HepG2 (cell line): ENCODE data around the gene HRG. TPM values are rescaled to one million over a fixed set of nuclear protein-coding genes. Genes with fewer than 3 reads are reported as not detected.
A peak's percentile ranks its signal among the peaks of the same experiment; 100 is the strongest.

Experiments
- BCLAF1 ChIP-seq: fragments of 450-650 bp; IDR thresholded peaks from 2 replicates; pipeline ENCODE4 v1.6.1; 2017; ENCODE audit warnings: mild to moderate bottlenecking
- GMEB1 ChIP-seq: sonication (generic); formaldehyde crosslinking; IDR thresholded peaks from 2 replicates; pipeline ENCODE4 v1.5.1; 2020; ENCODE audit warnings: missing genetic modification reagents, mild to moderate bottlenecking, borderline replicate concordance
- HNF1A ChIP-seq, 2 experiments: sonication (generic) in 1 of 2; formaldehyde crosslinking in 1 of 2; IDR thresholded peaks; 2 replicates each; pipeline versions ENCODE4 v1.4.0 to v1.6.1; 2016 to 2020; ENCODE audit warnings: borderline replicate concordance in 1 of 2, low read depth in 1 of 2, mild to moderate bottlenecking in 1 of 2, missing genetic modification reagents in 1 of 2
- NR2F1 ChIP-seq, 2 experiments: fragments of 450-650 bp in 1 of 2; formaldehyde crosslinking in 1 of 2; IDR thresholded peaks; 2 replicates each; pipeline versions ENCODE4 v1.5.0 to v1.6.1; 2016 to 2020; ENCODE audit warnings: mild to moderate bottlenecking in 1 of 2, missing compliant biosample characterization in 1 of 2, missing genetic modification reagents in 1 of 2, moderate library complexity in 1 of 2
- RNF2 ChIP-seq: fragments of 450-650 bp; conservative IDR thresholded peaks from 2 replicates; pipeline ENCODE4 v1.6.1; 2016; ENCODE audit warnings: low read depth
- RNF219 ChIP-seq: sonication (generic); formaldehyde crosslinking; IDR thresholded peaks from 2 replicates; pipeline ENCODE4 v1.5.0; 2020; ENCODE audit warnings: mild to moderate bottlenecking, missing genetic modification reagents
- SNRNP70 ChIP-seq: fragments of 200-400 bp; formaldehyde crosslinking; IDR thresholded peaks from 2 replicates; pipeline ENCODE4 v1.6.1; 2017; ENCODE audit warnings: mild to moderate bottlenecking, low read depth, low read length, moderate library complexity
- SOX5 ChIP-seq: IDR thresholded peaks from 2 replicates; pipeline ENCODE4 v1.6.1; 2016; ENCODE audit warnings: borderline replicate concordance
- SYNCRIP ChIP-seq: fragments of 200-400 bp; formaldehyde crosslinking; IDR thresholded peaks from 2 replicates; pipeline ENCODE4 v1.6.1; 2018; ENCODE audit warnings: mild to moderate bottlenecking, low read depth, low read length; ENCODE audit not compliant: insufficient read depth
- ZBTB3 ChIP-seq: sonication (generic); formaldehyde crosslinking; IDR thresholded peaks from 2 replicates; pipeline ENCODE4 v1.4.0; 2020; ENCODE audit warnings: low read depth, mild to moderate bottlenecking, moderate library complexity, missing genetic modification reagents, borderline replicate concordance
- ZBTB38 ChIP-seq: sonication (generic); formaldehyde crosslinking; IDR thresholded peaks from 2 replicates; pipeline ENCODE4 v1.5.1; 2020; ENCODE audit warnings: mild to moderate bottlenecking, missing genetic modification reagents
- ZMAT3 ChIP-seq: sonication (generic); formaldehyde crosslinking; conservative IDR thresholded peaks from 2 replicates; pipeline ENCODE4 v1.7.0; 2021; ENCODE audit warnings: missing genetic modification reagents
- ZNF234 ChIP-seq: sonication (generic); formaldehyde crosslinking; conservative IDR thresholded peaks from 2 replicates; pipeline ENCODE4 v1.5.1; 2020; ENCODE audit warnings: mild to moderate bottlenecking, missing genetic modification reagents
- ZNF33B ChIP-seq: sonication (generic); formaldehyde crosslinking; IDR thresholded peaks from 2 replicates; pipeline ENCODE4 v1.5.1; 2020; ENCODE audit warnings: mild to moderate bottlenecking, missing genetic modification reagents
- ZNF614 ChIP-seq: IDR thresholded peaks from 2 replicates; pipeline ENCODE4 v1.6.1; 2018; ENCODE audit warnings: missing biosample characterization, missing genetic modification reagents, inconsistent platforms, borderline replicate concordance
- polyA plus RNA-seq, 8 experiments: library from polyadenylated mRNA; depleted of rRNA in 3 of 8; stranded (reverse) in 7 of 8; unstranded in 1 of 8; fragments of >200 nt; fragmentation: Illumina TruSeq in 4 of 8; extraction: Trizol in 4 of 8; gene quantifications; 2 replicates each; pipeline versions ENCODE4 v1.2.1 to v1.2.3, GENCODE V29; 2011 to 2016; ENCODE audit warnings: low read depth in 4 of 8, missing spikeins in 1 of 8, mixed read lengths in 1 of 8; ENCODE audit not compliant: insufficient read depth in 1 of 8
- total RNA-seq, 5 experiments: library from RNA; depleted of rRNA; stranded (reverse); fragments of >200 nt; fragmentation: Illumina TruSeq; extraction: Trizol; gene quantifications; 2 replicates each; pipeline ENCODE4 v1.2.3, GENCODE V29; 2016; ENCODE audit warnings: low read depth in 1 of 5
- TF ChIP-seq, protein P1 (sequence below): sonication (generic); formaldehyde crosslinking; IDR thresholded peaks from 2 replicates; pipeline ENCODE4 v1.8.0; 2022; ENCODE audit warnings: mild to moderate bottlenecking, missing genetic modification reagents; ENCODE audit not compliant: insufficient replicate concordance

The HRG gene
- total and polyA plus RNA-seq, 2 of the 13 experiments (the other 11 are each of a cell fraction or from before 2014, with no cell fraction given): 0.09 to 0.11 TPM

GRCh38 chr3:186619787-186620212 is 46.0 kb upstream of the HRG start (continued):
- TF ChIP-seq HNF1A (IDR thresholded peaks at IDR 0.05; ENCODE audit: low read depth) (no peak), HNF1A (CRISPR knock-in tag; IDR thresholded peaks at IDR 0.05; ENCODE audit: borderline replicate concordance) (no peak), SNRNP70 (no peak), ZNF234 (CRISPR knock-in tag) (0 out of 2 replicates have a peak, but pooled peaks have one; percentile 5), GMEB1 (no peak), ZMAT3 (CRISPR knock-in tag) (no peak), RNF2 (no peak), SYNCRIP (no peak), ZBTB3 (CRISPR knock-in tag) (no peak; the same call in 1 of the 2 replicates), ZNF614 (CRISPR knock-in tag) (no peak), NR2F1 (CRISPR knock-in tag; IDR thresholded peaks at IDR 0.05) (no peak), SOX5 (CRISPR knock-in tag) (0 out of 2 replicates have a peak, but pooled peaks have one; percentile 4), ZNF33B (CRISPR knock-in tag) (peak; percentile 24; the same call in 1 of the 2 replicates), ZBTB38 (CRISPR knock-in tag) (peak; percentile 72; the same call in 1 of the 2 replicates), RNF219 (peak; percentile 81; the same call in 1 of the 2 replicates), BCLAF1 (no peak)
- TF ChIP-seq, protein P1, sequence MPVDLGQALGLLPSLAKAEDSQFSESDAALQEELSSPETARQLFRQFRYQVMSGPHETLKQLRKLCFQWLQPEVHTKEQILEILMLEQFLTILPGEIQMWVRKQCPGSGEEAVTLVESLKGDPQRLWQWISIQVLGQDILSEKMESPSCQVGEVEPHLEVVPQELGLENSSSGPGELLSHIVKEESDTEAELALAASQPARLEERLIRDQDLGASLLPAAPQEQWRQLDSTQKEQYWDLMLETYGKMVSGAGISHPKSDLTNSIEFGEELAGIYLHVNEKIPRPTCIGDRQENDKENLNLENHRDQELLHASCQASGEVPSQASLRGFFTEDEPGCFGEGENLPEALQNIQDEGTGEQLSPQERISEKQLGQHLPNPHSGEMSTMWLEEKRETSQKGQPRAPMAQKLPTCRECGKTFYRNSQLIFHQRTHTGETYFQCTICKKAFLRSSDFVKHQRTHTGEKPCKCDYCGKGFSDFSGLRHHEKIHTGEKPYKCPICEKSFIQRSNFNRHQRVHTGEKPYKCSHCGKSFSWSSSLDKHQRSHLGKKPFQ (CRISPR knock-in tag): peak; percentile 60
